ENCODE data around the gene EIF4H.

DNA sequence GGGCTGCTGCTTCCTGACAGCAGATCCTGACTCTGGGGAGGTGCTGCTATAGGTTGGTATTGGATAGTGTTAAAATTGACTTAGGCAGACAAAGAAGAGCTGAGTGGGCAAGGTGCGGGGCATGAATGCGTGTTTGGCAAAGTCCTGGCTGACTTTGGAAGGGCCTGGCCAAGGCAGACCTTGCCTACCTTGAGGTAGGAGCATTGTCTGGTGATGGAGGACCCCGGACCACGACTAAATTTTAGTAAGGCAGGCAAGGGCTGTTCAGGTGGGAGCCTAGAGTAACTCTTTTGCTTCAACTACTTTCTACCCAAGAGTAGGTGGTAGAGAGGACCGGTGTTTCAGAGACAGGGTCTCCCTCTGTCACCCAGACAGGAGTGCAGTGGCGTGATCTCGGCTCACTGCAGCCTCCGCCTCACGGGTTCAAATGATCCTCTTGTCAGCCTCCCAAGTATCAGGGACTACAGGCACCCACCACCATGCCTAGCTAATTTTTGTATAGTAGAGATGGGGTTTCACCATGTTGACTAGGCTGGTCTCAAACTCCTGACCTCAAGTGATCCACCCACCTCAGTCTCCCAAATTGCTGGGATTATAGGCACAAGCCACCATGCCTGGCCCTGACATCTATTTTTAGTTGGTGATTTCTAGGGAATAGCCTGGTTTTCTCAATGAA lies 23.4 kb downstream of the EIF4H start:
- TF ChIP-seq, protein P1, sequence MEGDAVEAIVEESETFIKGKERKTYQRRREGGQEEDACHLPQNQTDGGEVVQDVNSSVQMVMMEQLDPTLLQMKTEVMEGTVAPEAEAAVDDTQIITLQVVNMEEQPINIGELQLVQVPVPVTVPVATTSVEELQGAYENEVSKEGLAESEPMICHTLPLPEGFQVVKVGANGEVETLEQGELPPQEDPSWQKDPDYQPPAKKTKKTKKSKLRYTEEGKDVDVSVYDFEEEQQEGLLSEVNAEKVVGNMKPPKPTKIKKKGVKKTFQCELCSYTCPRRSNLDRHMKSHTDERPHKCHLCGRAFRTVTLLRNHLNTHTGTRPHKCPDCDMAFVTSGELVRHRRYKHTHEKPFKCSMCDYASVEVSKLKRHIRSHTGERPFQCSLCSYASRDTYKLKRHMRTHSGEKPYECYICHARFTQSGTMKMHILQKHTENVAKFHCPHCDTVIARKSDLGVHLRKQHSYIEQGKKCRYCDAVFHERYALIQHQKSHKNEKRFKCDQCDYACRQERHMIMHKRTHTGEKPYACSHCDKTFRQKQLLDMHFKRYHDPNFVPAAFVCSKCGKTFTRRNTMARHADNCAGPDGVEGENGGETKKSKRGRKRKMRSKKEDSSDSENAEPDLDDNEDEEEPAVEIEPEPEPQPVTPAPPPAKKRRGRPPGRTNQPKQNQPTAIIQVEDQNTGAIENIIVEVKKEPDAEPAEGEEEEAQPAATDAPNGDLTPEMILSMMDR (conservative IDR thresholded peaks at IDR 0.05; ENCODE audit: low read depth, low read length): no peak
- TF ChIP-seq EZH2phosphoT487 (IDR thresholded peaks at IDR 0.05; ENCODE audit: borderline replicate concordance, low read length) (no peak), EZH2 (IDR thresholded peaks at IDR 0.05; ENCODE audit: low read length, unreplicated experiment) (no peak)

Data from PC-3 (cell line).